Fibroblast of mammary gland (primary cell): ENCODE data around the gene CST3.

Experiments used
- DNase-seq: peaks from one replicate; pipeline ENCODE4 v3.0.0-alpha.2; 2010; ENCODE audit warnings: low read depth
- H3K4me3 ChIP-seq: 2 replicates; pipeline ENCODE4 v1.5.1; 2011; ENCODE audit warnings: low read depth, mild to moderate bottlenecking, low read length, moderate library complexity; ENCODE audit not compliant: control insufficient read depth
- TF ChIP-seq, protein P1 (sequence below): conservative IDR thresholded peaks from 2 replicates; pipeline ENCODE4 v1.5.1; 2011; ENCODE audit warnings: low read depth, low read length, inconsistent platforms; ENCODE audit not compliant: control insufficient read depth, insufficient read depth

The CST3 gene

DNA sequence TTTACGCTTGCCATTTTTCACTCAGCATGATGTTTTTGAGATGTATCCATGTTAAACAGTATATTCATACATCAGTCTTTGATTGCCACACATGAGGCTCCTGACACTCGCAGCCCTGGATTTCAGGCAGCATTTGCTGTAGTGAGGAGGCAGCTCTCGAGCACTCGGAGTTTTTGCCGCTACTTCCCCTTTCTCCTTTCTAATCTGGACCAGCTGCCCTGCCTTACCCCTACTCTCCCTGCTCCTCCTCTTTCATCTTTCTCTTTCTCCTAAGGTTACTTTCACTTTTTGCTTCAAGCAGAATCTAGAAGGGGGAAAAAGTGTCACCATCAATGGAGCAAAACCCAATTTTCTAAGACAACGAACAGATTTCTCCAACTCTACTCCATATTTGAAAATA, 5.9 kb upstream of the CST3 start:
- TF ChIP-seq, protein P1, sequence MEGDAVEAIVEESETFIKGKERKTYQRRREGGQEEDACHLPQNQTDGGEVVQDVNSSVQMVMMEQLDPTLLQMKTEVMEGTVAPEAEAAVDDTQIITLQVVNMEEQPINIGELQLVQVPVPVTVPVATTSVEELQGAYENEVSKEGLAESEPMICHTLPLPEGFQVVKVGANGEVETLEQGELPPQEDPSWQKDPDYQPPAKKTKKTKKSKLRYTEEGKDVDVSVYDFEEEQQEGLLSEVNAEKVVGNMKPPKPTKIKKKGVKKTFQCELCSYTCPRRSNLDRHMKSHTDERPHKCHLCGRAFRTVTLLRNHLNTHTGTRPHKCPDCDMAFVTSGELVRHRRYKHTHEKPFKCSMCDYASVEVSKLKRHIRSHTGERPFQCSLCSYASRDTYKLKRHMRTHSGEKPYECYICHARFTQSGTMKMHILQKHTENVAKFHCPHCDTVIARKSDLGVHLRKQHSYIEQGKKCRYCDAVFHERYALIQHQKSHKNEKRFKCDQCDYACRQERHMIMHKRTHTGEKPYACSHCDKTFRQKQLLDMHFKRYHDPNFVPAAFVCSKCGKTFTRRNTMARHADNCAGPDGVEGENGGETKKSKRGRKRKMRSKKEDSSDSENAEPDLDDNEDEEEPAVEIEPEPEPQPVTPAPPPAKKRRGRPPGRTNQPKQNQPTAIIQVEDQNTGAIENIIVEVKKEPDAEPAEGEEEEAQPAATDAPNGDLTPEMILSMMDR = no peak
- DNase-seq = no peak
- no peak overlapping the region for H3K4me3 ChIP-seq

DNA sequence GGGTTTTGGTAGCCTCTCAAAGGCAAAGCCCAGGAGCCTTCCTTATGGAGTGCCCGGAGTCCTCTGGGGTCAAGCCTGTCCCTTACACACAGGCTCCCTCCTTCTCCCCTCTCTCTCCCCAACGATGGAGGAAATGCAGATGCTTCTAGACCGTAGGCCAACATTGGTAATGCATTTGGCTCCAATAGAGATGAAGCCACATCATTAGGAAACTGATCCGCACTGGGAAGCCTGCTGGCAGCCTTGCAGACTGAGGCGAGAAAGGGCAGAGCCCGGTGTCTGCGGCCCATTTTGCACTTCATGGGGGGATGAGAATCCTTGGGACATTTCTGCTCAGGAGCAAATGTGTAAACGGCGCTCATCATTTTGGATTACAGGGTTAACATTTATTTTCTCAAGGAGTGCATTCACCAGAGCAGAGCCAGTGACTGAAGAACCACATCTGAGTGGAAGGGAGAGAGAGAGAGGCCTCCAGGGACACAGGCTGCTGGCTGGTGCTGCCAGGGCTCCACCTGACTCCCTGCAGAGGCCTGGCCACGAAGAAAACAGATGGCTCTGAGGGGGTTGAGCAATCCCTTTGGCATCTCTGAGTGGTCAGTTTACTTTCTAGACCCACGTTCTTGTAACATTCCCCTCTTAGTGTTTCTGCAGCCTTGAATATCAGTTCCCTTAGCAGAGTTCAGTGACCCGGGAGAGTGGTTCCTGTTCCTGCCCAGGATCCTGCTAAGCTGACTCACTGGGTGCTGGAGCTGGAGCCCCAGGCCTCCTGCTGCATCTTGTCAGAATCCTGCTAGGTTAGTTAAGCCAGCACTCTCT, 4.4 kb upstream of the CST3 start:
- no peak overlapping the region for H3K4me3 ChIP-seq
- DNase-seq = peak; percentile 92
- TF ChIP-seq, protein P1 = no peak

DNA sequence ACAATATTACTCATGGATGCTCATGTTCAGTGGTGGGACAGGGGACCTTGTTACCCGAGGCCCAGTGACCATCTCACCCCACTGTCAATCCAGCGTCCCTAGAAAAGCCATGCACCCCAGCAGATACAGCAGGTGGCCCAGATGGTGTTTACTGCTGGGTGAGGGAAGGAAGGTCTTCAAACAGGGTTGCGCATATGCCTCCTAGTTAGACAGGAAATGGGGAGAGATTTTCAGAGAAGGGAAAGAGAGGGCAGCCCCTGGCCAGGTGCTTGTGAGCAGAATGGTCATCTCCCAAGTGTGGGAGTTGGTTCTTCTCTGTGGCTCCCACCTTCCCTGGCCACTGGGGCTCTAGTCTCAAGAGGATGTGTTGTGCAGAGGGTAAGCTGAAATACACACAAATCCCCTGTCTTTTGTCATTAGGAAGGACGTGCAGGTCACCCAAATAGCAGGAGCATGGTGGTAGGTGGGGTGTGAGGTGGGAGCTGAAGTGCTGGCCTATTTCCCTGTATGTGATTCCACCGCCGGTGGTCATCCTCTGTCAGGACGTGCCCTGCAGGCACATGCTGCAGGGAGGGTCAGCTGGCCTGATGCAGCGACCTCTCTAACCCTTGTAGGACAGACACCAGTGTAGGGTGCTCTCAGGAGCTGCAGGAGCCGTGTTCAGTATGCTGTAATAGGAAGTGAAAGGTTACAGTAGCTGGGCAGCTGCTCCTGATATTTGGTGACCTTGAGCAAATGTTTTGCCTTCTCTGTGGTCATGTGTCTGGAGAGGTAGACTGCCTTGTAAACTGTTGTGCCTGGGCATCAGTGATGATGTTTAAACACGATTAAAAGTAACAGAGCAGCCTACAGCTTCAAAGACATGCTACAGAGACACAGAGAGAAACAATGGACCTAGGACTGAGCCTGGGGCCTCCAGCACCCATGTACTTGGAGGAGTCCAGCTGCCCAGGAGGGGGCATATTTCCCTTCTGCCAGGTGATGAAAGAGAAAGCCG, 3.2 kb upstream of the CST3 start:
- TF ChIP-seq, protein P1 = no peak
- H3K4me3 ChIP-seq = no peak overlapping the region
- DNase-seq = no peak

DNA sequence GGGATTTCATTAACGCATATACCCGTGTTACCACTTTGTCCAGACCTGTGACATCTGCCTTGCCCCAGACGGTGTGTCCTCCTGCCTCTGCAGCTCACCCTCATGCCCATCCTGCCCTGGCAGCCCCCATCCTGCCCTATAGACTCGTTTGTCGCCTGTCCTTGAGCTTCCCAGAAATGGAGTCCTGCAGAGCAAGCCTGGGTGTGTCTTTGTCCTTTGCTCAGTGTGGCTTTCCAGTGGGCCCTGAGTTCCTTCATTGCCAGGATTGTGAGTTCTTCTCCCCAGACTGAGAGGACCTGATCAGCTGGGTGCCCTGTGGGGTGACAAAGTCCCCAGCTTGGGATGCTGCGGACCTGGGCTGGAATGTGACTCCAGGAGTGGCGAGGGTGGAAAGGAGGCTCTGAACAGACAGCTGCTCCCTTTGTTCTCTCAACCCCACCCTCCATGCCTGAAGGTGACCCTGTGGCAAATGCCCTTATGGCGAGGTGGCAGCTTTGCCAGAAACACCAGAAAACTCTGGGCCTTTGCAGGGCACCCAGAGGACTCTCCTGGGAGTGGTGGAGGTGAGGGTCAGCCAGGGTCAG, 2.4 kb upstream of the CST3 start:
- TF ChIP-seq, protein P1 = no peak
- DNase-seq = no peak
- H3K4me3 ChIP-seq = no peak overlapping the region

DNA sequence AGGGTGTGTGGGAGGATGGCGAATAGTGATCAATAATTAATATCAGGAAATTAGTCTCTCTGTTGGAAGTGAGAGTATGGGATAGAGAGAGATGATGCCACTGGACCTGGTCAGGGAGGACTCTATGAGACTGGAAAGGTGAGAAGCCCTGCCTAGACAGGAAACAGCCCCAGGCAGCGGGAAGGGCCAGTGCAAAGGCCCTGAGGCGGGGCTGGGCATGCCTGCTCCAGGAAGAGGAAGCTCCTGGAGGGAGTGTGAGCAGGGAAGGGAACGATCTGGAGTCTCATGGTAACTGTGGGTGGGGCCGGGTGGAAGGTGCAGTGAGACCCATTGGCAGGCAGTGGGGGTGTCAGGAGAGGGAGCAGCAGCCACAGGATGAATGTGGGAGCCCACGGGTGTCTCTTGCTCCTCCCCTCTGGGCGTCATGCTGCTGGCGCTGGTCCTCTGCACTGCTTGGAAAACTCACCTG, 1.8 kb upstream of the CST3 start:
- H3K4me3 ChIP-seq = no peak overlapping the region
- no peak for DNase-seq
- TF ChIP-seq, protein P1 = no peak

DNA sequence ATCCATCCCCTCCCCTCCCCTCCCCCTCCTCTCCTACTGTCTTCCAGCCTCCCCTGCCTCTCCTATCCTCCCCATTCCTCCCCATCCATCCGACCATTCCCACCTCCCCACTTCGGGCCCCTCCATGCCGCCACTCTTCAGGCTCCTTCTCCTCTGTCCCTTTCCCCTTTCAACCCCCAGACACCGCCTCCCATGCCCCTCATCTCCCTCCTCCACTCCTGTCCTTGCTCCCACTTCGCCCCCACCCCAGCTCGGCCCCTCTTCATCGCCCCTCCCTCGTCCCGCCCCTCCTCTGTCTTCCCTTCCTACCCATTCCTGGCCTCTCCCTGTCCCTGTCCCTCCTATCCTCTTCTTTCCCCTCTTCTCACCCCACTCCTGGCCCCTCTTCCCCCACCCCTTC, 554 bp upstream of the CST3 start:
- no peak overlapping the region for H3K4me3 ChIP-seq
- TF ChIP-seq, protein P1 = no peak
- DNase-seq = no peak
